HCT116 (cell line): ENCODE measurements around the gene CD244.

Source experiments
- EGR1 ChIP-seq: IDR thresholded peaks from 2 replicates; pipeline ENCODE4 v1.6.1; 2012; ENCODE audit warnings: low read depth
- EZH2 ChIP-seq: fragments of 200-600 bp; sonication (generic); IDR thresholded peaks from 2 replicates; pipeline ENCODE4 v1.6.1; 2017; ENCODE audit warnings: antibody characterized with exemption, mixed run types
- EZH2phosphoT487 ChIP-seq: fragments of 200-600 bp; IDR thresholded peaks from 2 replicates; pipeline ENCODE4 v1.6.1; 2018; ENCODE audit warnings: antibody characterized with exemption, borderline replicate concordance
- JUND ChIP-seq: IDR thresholded peaks from 2 replicates; pipeline ENCODE4 v1.6.1; 2012
- POLR2A ChIP-seq: IDR thresholded peaks from 2 replicates; pipeline ENCODE4 v1.7.0; 2011; ENCODE audit warnings: borderline replicate concordance; ENCODE audit not compliant: insufficient read depth, insufficient read length; ENCODE audit errors: extremely low read depth
- POLR2AphosphoS5 ChIP-seq: IDR thresholded peaks from 2 replicates; pipeline ENCODE4 v1.6.1; 2011; ENCODE audit warnings: mild to moderate bottlenecking, low read depth, low read length, moderate library complexity
- RAD21 ChIP-seq: IDR thresholded peaks from 2 replicates; pipeline ENCODE4 v1.6.1; 2012; ENCODE audit warnings: low read depth, mild to moderate bottlenecking
- SP1 ChIP-seq: IDR thresholded peaks from 2 replicates; pipeline ENCODE4 v1.6.1; 2012; ENCODE audit warnings: low read depth
- ZNF274 ChIP-seq: fragments of 200-500 bp; sonication (Bioruptor generic); IDR thresholded peaks from 2 replicates; pipeline ENCODE4 v1.6.1; 2014; ENCODE audit warnings: mild to moderate bottlenecking, low read depth, low read length, inconsistent platforms
- TF ChIP-seq, protein P1 (sequence below), 3 experiments: fragments of 200-600 bp in 1 of 3; sonication (generic) in 1 of 3; IDR thresholded peaks in 2 of 3; conservative IDR thresholded peaks in 1 of 3; 2 replicates each; pipeline ENCODE4 v1.5.1; 2012 to 2017; ENCODE audit warnings: low read depth in 2 of 3, low read length in 2 of 3, antibody characterized with exemption in 1 of 3, borderline replicate concordance in 1 of 3, control low read depth in 1 of 3, mild to moderate bottlenecking in 1 of 3, mixed read lengths in 1 of 3, mixed run types in 1 of 3, moderate library complexity in 1 of 3; ENCODE audit not compliant: insufficient read depth in 1 of 3
- TF ChIP-seq, protein P2 (sequence below): IDR thresholded peaks from 2 replicates; pipeline ENCODE4 v1.6.1; 2012; ENCODE audit warnings: low read depth
- TF ChIP-seq, protein P3 (sequence below): IDR thresholded peaks from 2 replicates; pipeline ENCODE4 v1.6.1; 2011; ENCODE audit warnings: mild to moderate bottlenecking, low read length, moderate library complexity; ENCODE audit not compliant: insufficient replicate concordance; ENCODE audit errors: extremely low read depth

DNA sequence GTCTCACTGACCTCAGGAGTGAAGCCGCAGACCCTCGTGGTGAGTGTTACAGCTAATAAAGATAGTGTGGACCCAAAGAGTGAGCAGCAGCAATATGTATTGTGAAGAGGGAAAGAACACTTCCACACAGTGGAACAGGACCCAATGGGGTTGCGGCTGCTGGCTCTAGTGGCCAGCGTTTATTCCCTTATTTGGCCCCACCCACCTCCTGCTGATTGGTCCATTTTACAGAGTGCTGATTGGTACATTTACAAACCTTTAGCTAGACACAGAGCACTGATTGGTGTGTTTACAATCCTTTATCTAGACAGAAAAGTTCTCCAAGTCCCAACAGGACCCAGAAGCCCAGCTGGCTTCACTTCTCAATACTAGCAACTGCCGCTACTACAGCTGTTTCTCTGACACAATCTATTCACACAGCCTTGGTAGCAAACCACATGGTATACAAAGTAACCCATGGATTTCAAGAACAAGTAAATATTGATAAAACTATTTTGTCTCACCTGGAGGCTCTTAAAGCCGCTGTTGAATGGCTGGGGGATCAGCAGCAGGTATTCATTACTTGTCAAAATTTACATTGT is 47.6 kb upstream of the CD244 start:
- TF ChIP-seq RAD21 (no peak), SP1 (no peak), EZH2phosphoT487 (no peak), EGR1 (no peak), POLR2AphosphoS5 (no peak), POLR2A (no peak), ZNF274 (no peak), EZH2 (no peak), JUND (no peak)
- TF ChIP-seq, protein P1, sequence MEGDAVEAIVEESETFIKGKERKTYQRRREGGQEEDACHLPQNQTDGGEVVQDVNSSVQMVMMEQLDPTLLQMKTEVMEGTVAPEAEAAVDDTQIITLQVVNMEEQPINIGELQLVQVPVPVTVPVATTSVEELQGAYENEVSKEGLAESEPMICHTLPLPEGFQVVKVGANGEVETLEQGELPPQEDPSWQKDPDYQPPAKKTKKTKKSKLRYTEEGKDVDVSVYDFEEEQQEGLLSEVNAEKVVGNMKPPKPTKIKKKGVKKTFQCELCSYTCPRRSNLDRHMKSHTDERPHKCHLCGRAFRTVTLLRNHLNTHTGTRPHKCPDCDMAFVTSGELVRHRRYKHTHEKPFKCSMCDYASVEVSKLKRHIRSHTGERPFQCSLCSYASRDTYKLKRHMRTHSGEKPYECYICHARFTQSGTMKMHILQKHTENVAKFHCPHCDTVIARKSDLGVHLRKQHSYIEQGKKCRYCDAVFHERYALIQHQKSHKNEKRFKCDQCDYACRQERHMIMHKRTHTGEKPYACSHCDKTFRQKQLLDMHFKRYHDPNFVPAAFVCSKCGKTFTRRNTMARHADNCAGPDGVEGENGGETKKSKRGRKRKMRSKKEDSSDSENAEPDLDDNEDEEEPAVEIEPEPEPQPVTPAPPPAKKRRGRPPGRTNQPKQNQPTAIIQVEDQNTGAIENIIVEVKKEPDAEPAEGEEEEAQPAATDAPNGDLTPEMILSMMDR (IDR thresholded peaks at IDR 0.05 in 2 of 3, conservative IDR thresholded peaks at IDR 0.05 in 1 of 3; ENCODE audit: borderline replicate concordance in 1 of 3, insufficient read depth in 1 of 3, low read depth in 2 of 3, low read length in 2 of 3): no peak
- TF ChIP-seq, protein P2, sequence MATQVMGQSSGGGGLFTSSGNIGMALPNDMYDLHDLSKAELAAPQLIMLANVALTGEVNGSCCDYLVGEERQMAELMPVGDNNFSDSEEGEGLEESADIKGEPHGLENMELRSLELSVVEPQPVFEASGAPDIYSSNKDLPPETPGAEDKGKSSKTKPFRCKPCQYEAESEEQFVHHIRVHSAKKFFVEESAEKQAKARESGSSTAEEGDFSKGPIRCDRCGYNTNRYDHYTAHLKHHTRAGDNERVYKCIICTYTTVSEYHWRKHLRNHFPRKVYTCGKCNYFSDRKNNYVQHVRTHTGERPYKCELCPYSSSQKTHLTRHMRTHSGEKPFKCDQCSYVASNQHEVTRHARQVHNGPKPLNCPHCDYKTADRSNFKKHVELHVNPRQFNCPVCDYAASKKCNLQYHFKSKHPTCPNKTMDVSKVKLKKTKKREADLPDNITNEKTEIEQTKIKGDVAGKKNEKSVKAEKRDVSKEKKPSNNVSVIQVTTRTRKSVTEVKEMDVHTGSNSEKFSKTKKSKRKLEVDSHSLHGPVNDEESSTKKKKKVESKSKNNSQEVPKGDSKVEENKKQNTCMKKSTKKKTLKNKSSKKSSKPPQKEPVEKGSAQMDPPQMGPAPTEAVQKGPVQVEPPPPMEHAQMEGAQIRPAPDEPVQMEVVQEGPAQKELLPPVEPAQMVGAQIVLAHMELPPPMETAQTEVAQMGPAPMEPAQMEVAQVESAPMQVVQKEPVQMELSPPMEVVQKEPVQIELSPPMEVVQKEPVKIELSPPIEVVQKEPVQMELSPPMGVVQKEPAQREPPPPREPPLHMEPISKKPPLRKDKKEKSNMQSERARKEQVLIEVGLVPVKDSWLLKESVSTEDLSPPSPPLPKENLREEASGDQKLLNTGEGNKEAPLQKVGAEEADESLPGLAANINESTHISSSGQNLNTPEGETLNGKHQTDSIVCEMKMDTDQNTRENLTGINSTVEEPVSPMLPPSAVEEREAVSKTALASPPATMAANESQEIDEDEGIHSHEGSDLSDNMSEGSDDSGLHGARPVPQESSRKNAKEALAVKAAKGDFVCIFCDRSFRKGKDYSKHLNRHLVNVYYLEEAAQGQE: no peak
- TF ChIP-seq, protein P3, sequence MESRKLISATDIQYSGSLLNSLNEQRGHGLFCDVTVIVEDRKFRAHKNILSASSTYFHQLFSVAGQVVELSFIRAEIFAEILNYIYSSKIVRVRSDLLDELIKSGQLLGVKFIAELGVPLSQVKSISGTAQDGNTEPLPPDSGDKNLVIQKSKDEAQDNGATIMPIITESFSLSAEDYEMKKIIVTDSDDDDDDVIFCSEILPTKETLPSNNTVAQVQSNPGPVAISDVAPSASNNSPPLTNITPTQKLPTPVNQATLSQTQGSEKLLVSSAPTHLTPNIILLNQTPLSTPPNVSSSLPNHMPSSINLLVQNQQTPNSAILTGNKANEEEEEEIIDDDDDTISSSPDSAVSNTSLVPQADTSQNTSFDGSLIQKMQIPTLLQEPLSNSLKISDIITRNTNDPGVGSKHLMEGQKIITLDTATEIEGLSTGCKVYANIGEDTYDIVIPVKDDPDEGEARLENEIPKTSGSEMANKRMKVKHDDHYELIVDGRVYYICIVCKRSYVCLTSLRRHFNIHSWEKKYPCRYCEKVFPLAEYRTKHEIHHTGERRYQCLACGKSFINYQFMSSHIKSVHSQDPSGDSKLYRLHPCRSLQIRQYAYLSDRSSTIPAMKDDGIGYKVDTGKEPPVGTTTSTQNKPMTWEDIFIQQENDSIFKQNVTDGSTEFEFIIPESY: no peak
